ENCODE data around the gene PDRG1.

PDRG1 gene

DNA sequence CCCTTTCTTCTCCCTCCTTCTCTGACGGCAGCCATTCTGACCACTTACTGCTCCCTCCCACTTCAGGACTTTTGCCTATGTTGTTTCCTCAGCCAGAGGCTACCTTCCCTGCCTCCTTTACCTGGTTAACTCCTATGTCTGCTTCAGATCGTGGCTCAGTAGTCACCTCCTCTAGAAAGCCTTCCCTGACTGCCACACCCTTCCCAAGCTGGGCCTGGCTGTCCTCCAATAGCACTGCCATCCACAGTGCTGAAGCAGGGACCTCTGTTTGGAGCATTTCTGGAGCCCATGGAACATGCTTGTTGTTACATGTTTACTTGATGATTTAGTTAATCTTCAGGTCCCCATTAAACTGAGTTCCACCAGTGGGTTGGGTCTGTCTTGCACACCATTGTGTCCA lies 29.9 kb upstream of the PDRG1 start:
- no peak overlapping the region for H3K27ac ChIP-seq (ENCODE audit: low read depth, low read length)
- DNase-seq, result no peak
- H2BK15ac ChIP-seq (replicated peaks; ENCODE audit: low read depth), result no peak overlapping the region
- no peak overlapping the region for H2AK5ac ChIP-seq (ENCODE audit: low read length)
- H3K36me3 ChIP-seq (ENCODE audit: control insufficient read depth, insufficient read depth, low read length), result no peaks in the 10 kb centered on the region
- no peak overlapping the region for H3K9ac ChIP-seq (ENCODE audit: low read length)
- no peak overlapping the region for H3K18ac ChIP-seq (ENCODE audit: low read length)
- no peak overlapping the region for H3K4me3 ChIP-seq (ENCODE audit: low read length)
- no peak overlapping the region for H3K23ac ChIP-seq (ENCODE audit: low read length)
- no peak overlapping the region for H3K56ac ChIP-seq (ENCODE audit: low read length)
- no peak overlapping the region for H3K4me2 ChIP-seq (ENCODE audit: low read length)
- H3K79me1 ChIP-seq (ENCODE audit: low read length), result no peaks in the 10 kb centered on the region
- H4K5ac ChIP-seq (ENCODE audit: low read length), result no peak overlapping the region
- WGBS (ENCODE audit: extremely low coverage, insufficient coverage, low lambda C conversion rate), result no CpG with 5 or more reads among the region's 2 CpGs
- no peak overlapping the region for H3K4ac ChIP-seq (ENCODE audit: low read depth, low read length)
- H2BK120ac ChIP-seq (ENCODE audit: low read depth, low read length), result no peak overlapping the region
- no peak overlapping the region for H2BK5ac ChIP-seq (ENCODE audit: low read length)
- H3K27me3 ChIP-seq (ENCODE audit: insufficient read depth, low read length, poor library complexity), result no peaks in the 10 kb centered on the region
- no peaks in the 10 kb centered on the region for H3K4me1 ChIP-seq (ENCODE audit: control insufficient read depth, low read depth, low read length)
- H4K8ac ChIP-seq (ENCODE audit: low read depth, low read length), result no peak overlapping the region
- no peaks in the 10 kb centered on the region for H3K79me2 ChIP-seq (ENCODE audit: control insufficient read depth, insufficient read depth, low read length)

DNA sequence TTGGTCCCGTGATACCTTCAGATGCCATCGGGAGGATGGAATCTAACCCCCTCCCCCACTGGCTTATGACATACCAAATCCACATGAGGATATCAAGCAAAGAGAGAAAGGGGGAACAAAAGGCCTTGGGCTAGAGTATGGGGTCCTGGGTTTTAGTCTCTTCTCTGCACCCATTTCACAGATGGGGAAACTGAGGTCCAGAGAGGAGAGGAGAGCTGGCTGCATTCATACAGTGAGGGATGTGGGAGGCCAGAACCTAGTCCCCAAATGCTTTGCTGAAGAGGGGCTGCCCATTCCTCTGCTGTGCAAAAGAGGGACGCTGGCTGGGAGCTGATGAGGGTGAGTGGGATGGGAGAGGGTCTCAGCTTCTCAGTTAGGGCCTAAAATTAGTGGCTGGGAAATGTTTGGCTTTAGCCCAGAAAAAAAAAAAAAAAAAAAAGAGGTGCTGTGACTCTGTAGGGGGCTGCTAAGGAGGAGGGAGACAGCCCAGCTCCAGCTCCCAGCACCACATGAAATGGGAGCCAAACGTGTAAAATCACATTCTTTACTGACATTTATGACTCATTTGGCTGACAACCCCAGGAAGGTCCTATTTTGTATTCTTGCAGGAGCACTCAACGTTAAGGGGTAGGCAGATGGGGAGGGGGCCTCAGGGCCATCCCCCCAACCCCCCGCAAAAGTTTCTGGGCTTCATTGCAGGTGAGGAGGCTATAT lies 28.0 kb upstream of the PDRG1 start:
- whole genome bisulfite sequencing (ENCODE audit: extremely low coverage, insufficient coverage, low lambda C conversion rate), result no CpG with 5 or more reads among the region's 6 CpGs
- Histone ChIP-seq H3K23ac (ENCODE audit: low read length) (no peak overlapping the region), H3K27me3 (ENCODE audit: insufficient read depth, low read length, poor library complexity) (no peaks in the 10 kb centered on the region), H3K4me2 (ENCODE audit: low read length) (no peak overlapping the region), H3K9ac (ENCODE audit: low read length) (no peak overlapping the region), H3K36me3 (ENCODE audit: control insufficient read depth, insufficient read depth, low read length) (no peaks in the 10 kb centered on the region), H3K4ac (ENCODE audit: low read depth, low read length) (no peak overlapping the region), H3K79me2 (ENCODE audit: control insufficient read depth, insufficient read depth, low read length) (no peaks in the 10 kb centered on the region), H2AK5ac (ENCODE audit: low read length) (no peak overlapping the region), H2BK15ac (replicated peaks; ENCODE audit: low read depth) (no peak overlapping the region), H3K56ac (ENCODE audit: low read length) (no peak overlapping the region), H3K4me1 (ENCODE audit: control insufficient read depth, low read depth, low read length) (peaks cover 2% of the 10 kb centered on the region), H3K79me1 (ENCODE audit: low read length) (no peaks in the 10 kb centered on the region), H3K4me3 (ENCODE audit: low read length) (no peak overlapping the region), H4K5ac (ENCODE audit: low read length) (no peak overlapping the region), H3K27ac (ENCODE audit: low read depth, low read length) (no peak overlapping the region), H2BK5ac (ENCODE audit: low read length) (no peak overlapping the region), H2BK120ac (ENCODE audit: low read depth, low read length) (no peak overlapping the region), H4K8ac (ENCODE audit: low read depth, low read length) (no peak overlapping the region), H3K18ac (ENCODE audit: low read length) (no peak overlapping the region)
- peak; percentile 18 for DNase-seq

DNA sequence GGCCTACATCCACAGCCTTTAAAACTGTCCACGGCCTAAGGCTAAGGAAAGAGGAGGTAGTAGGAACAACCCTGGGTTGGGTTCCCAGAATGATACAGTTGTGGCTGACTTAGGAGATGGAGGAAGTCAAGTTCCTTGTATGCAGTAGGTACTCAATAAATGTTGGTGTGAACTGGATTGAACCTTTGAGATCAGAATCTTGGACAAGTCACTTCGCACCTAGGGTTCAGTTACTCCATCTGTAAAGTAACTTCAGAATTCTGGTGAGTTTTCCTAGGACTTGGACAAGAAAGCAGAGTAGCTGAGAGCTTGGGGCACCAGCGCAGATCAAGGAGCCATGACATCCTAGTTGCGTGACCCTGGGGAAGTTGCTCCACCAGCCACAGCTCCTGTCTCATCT lies 25.2 kb upstream of the PDRG1 start:
- Histone ChIP-seq H4K8ac (ENCODE audit: low read depth, low read length) (no peak overlapping the region), H3K9ac (ENCODE audit: low read length) (no peak overlapping the region), H3K4me2 (ENCODE audit: low read length) (no peak overlapping the region), H3K56ac (ENCODE audit: low read length) (no peak overlapping the region), H3K18ac (ENCODE audit: low read length) (no peak overlapping the region), H3K27me3 (ENCODE audit: insufficient read depth, low read length, poor library complexity) (no peaks in the 10 kb centered on the region), H3K4me3 (ENCODE audit: low read length) (no peak overlapping the region), H3K27ac (ENCODE audit: low read depth, low read length) (no peak overlapping the region), H3K79me1 (ENCODE audit: low read length) (no peaks in the 10 kb centered on the region), H3K79me2 (ENCODE audit: control insufficient read depth, insufficient read depth, low read length) (no peaks in the 10 kb centered on the region), H3K23ac (ENCODE audit: low read length) (no peak overlapping the region), H3K4me1 (ENCODE audit: control insufficient read depth, low read depth, low read length) (peaks cover 2% of the 10 kb centered on the region), H2BK15ac (replicated peaks; ENCODE audit: low read depth) (no peak overlapping the region), H3K4ac (ENCODE audit: low read depth, low read length) (no peak overlapping the region), H2AK5ac (ENCODE audit: low read length) (no peak overlapping the region), H2BK120ac (ENCODE audit: low read depth, low read length) (no peak overlapping the region), H2BK5ac (ENCODE audit: low read length) (no peak overlapping the region), H4K5ac (ENCODE audit: low read length) (no peak overlapping the region), H3K36me3 (ENCODE audit: control insufficient read depth, insufficient read depth, low read length) (no peaks in the 10 kb centered on the region)
- no CpG with 5 or more reads among the region's 4 CpGs for WGBS (ENCODE audit: extremely low coverage, insufficient coverage, low lambda C conversion rate)
- no peak for DNase-seq

DNA sequence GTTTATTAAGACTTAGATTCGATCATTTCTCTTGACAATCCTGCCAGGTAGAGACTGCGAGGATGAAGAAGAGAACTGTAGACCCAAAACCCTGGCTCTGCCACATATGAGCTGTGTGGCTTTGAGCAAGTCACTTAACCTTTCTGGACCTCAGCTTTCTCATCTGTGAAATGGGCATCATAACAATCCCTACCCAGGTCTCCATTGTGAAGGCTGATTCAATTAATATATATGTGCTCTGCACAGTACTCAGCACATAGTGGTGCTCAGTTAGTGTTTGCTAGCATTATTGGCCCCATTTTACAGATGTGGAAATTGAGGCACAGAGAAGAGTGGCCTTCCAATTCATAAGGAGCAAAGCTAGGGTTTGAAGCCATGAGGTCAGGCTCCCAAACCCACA lies 24.0 kb upstream of the PDRG1 start:
- Histone ChIP-seq H3K79me1 (ENCODE audit: low read length) (no peaks in the 10 kb centered on the region), H3K27ac (ENCODE audit: low read depth, low read length) (no peak overlapping the region), H3K56ac (ENCODE audit: low read length) (no peak overlapping the region), H3K9ac (ENCODE audit: low read length) (no peak overlapping the region), H3K36me3 (ENCODE audit: control insufficient read depth, insufficient read depth, low read length) (no peaks in the 10 kb centered on the region), H2BK15ac (replicated peaks; ENCODE audit: low read depth) (no peak overlapping the region), H3K4me1 (ENCODE audit: control insufficient read depth, low read depth, low read length) (peaks cover 2% of the 10 kb centered on the region), H3K79me2 (ENCODE audit: control insufficient read depth, insufficient read depth, low read length) (no peaks in the 10 kb centered on the region), H3K27me3 (ENCODE audit: insufficient read depth, low read length, poor library complexity) (no peaks in the 10 kb centered on the region), H3K4me2 (ENCODE audit: low read length) (no peak overlapping the region), H3K18ac (ENCODE audit: low read length) (no peak overlapping the region), H2AK5ac (ENCODE audit: low read length) (no peak overlapping the region), H4K8ac (ENCODE audit: low read depth, low read length) (no peak overlapping the region), H2BK120ac (ENCODE audit: low read depth, low read length) (no peak overlapping the region), H3K4me3 (ENCODE audit: low read length) (no peak overlapping the region), H3K23ac (ENCODE audit: low read length) (no peak overlapping the region), H3K4ac (ENCODE audit: low read depth, low read length) (no peak overlapping the region), H4K5ac (ENCODE audit: low read length) (no peak overlapping the region), H2BK5ac (ENCODE audit: low read length) (no peak overlapping the region)
- no peak for DNase-seq
- no CpG with 5 or more reads among the region's 2 CpGs for WGBS (ENCODE audit: extremely low coverage, insufficient coverage, low lambda C conversion rate)

DNA sequence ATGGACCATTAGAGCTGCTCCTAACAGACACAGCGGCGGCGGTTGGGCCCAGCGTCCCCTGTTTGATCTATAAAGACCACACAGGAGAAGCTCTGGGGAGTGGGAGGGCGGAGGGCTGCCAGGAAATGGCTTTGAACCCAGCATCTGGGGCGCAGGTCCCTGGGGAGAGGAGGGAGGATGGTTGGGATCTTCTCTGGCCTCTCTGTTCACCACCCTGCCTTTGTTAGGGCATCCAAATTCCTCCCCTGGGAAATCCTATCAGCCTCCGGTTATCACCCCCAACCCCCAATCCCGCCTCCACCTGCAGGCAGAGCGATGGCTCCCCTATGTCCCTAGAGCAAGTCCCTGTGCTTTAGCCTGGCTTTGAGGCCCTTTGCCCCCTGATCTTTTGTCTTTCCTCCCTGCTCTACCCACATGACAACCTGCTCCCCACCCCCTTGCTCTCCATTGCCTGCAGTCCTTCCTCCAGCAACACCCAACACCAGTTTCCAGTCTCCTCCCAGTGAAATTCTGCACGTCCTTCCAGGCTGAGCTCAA lies 23.2 kb upstream of the PDRG1 start:
- Histone ChIP-seq H3K56ac (ENCODE audit: low read length) (no peak overlapping the region), H3K9ac (ENCODE audit: low read length) (no peak overlapping the region), H3K4me1 (ENCODE audit: control insufficient read depth, low read depth, low read length) (peaks cover 2% of the 10 kb centered on the region), H2BK120ac (ENCODE audit: low read depth, low read length) (no peak overlapping the region), H2BK5ac (ENCODE audit: low read length) (no peak overlapping the region), H3K4ac (ENCODE audit: low read depth, low read length) (no peak overlapping the region), H3K4me3 (ENCODE audit: low read length) (no peak overlapping the region), H2AK5ac (ENCODE audit: low read length) (no peak overlapping the region), H4K5ac (ENCODE audit: low read length) (no peak overlapping the region), H2BK15ac (replicated peaks; ENCODE audit: low read depth) (no peak overlapping the region), H3K18ac (ENCODE audit: low read length) (no peak overlapping the region), H4K8ac (ENCODE audit: low read depth, low read length) (no peak overlapping the region), H3K36me3 (ENCODE audit: control insufficient read depth, insufficient read depth, low read length) (no peaks in the 10 kb centered on the region), H3K79me2 (ENCODE audit: control insufficient read depth, insufficient read depth, low read length) (no peaks in the 10 kb centered on the region), H3K27me3 (ENCODE audit: insufficient read depth, low read length, poor library complexity) (no peaks in the 10 kb centered on the region), H3K23ac (ENCODE audit: low read length) (no peak overlapping the region), H3K27ac (ENCODE audit: low read depth, low read length) (no peak overlapping the region), H3K4me2 (ENCODE audit: low read length) (no peak overlapping the region), H3K79me1 (ENCODE audit: low read length) (no peaks in the 10 kb centered on the region)
- peak; percentile 38 for DNase-seq
- WGBS (ENCODE audit: extremely low coverage, insufficient coverage, low lambda C conversion rate), result no CpG with 5 or more reads among the region's 10 CpGs

DNA sequence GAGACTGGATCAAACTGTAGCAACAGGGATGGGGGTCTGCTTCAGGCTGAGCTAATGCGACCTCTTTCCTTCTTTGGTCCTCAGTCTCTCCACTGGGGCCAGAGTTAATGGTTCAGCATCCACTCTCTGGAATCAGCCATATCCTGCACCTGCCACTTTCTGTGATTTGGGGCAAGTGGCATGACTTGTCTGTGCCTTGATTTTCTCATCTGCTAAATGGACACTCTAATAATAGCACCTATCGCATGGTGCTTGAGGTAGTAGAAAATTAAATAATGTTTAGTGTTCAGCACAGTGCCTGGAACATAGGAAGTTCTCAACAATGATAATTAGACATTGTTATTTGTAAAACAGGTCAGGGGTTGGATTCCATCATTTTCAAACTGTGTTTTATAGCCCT lies 22.4 kb upstream of the PDRG1 start:
- H3K4me3 ChIP-seq (ENCODE audit: low read length), result no peak overlapping the region
- no peak overlapping the region for H3K9ac ChIP-seq (ENCODE audit: low read length)
- no peak overlapping the region for H4K8ac ChIP-seq (ENCODE audit: low read depth, low read length)
- no peaks in the 10 kb centered on the region for H3K79me2 ChIP-seq (ENCODE audit: control insufficient read depth, insufficient read depth, low read length)
- H3K27ac ChIP-seq (ENCODE audit: low read depth, low read length), result no peak overlapping the region
- no peak overlapping the region for H4K5ac ChIP-seq (ENCODE audit: low read length)
- H3K56ac ChIP-seq (ENCODE audit: low read length), result no peak overlapping the region
- H3K4ac ChIP-seq (ENCODE audit: low read depth, low read length), result no peak overlapping the region
- H3K18ac ChIP-seq (ENCODE audit: low read length), result no peak overlapping the region
- H3K36me3 ChIP-seq (ENCODE audit: control insufficient read depth, insufficient read depth, low read length), result no peaks in the 10 kb centered on the region
- no peak overlapping the region for H3K4me2 ChIP-seq (ENCODE audit: low read length)
- peaks cover 2% of the 10 kb centered on the region for H3K4me1 ChIP-seq (ENCODE audit: control insufficient read depth, low read depth, low read length)
- H2BK15ac ChIP-seq (replicated peaks; ENCODE audit: low read depth), result no peak overlapping the region
- no peak overlapping the region for H2BK120ac ChIP-seq (ENCODE audit: low read depth, low read length)
- WGBS (ENCODE audit: extremely low coverage, insufficient coverage, low lambda C conversion rate), result no CpG with 5 or more reads among the region's 2 CpGs
- H2BK5ac ChIP-seq (ENCODE audit: low read length), result no peak overlapping the region
- H3K79me1 ChIP-seq (ENCODE audit: low read length), result no peaks in the 10 kb centered on the region
- no peak overlapping the region for H3K23ac ChIP-seq (ENCODE audit: low read length)
- no peaks in the 10 kb centered on the region for H3K27me3 ChIP-seq (ENCODE audit: insufficient read depth, low read length, poor library complexity)
- DNase-seq, result no peak
- no peak overlapping the region for H2AK5ac ChIP-seq (ENCODE audit: low read length)
